Measurements from ENCODE around the gene FLYWCH1. TPM values are rescaled to one million over a fixed set of nuclear protein-coding genes. Genes with fewer than 3 reads are reported as not detected.

FLYWCH1 gene
- total and polyA plus RNA-seq, 9 of the 15 experiments (the other 6 are each of a cell fraction or from before 2014, with no cell fraction given), result 0.18 to 33.6 (median 11.3) TPM

DNA sequence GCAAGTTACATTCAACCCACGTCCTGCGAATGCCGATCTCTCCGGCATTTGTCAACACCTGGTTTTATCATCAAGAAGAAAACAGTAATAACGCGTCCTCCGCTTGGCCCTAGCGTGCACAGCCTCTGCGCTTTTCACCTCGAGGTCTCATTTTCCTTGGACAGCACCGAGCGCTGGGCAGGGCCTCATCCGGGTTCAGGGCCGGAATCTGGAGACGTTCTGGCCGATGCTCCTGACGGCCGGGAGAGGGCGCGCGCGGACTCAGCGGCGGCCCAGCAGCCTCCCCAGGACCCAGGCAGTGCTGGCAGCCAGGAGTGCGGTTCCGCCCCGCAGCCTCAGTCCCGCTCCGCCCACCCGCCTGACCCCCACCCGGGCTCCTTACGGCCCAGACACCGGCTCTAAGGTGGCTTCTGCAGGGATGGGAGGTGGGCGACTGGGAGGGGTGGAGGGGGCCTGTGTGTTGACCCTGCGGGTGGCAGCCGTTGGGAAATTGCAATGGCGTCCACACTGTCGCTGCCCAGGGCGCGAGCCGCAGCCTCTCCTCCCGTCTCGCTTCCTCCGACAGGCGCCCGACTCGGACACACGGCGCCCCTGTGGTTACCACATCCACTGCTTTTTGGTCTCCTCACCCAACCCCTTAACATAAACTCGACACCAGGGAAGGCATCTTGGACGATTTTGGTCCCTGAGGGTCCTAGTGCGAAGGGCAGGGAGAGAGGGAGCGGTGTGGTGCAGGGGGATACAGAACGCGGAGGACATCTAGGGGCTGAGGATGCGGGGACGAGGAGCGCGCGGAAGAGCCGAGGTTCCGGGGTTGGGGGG lies 7.4 kb upstream of the FLYWCH1 start (continued):
- TF ChIP-seq ZNF184 (CRISPR knock-in tag; IDR thresholded peaks at IDR 0.05), result no peak
- TF ChIP-seq NFE2L1 (tag; IDR thresholded peaks at IDR 0.05; ENCODE audit: borderline replicate concordance, low read depth), result no peak
- no peak for TF ChIP-seq RBM15 (IDR thresholded peaks at IDR 0.05; ENCODE audit: insufficient read depth, low read length)
- TF ChIP-seq RHOXF2B (CRISPR knock-in tag; conservative IDR thresholded peaks at IDR 0.05), result no peak
- TF ChIP-seq TAF1 (IDR thresholded peaks at IDR 0.05; ENCODE audit: control insufficient read depth, extremely low read depth, insufficient read depth, low read length, severe bottlenecking), result peak; percentile 41
- TF ChIP-seq, protein P1, sequence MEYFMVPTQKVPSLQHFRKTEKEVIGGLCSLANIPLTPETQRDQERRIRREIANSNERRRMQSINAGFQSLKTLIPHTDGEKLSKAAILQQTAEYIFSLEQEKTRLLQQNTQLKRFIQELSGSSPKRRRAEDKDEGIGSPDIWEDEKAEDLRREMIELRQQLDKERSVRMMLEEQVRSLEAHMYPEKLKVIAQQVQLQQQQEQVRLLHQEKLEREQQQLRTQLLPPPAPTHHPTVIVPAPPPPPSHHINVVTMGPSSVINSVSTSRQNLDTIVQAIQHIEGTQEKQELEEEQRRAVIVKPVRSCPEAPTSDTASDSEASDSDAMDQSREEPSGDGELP (CRISPR knock-in tag; IDR thresholded peaks at IDR 0.05; ENCODE audit: borderline replicate concordance), result peak; percentile 84
- TF ChIP-seq, protein P2, sequence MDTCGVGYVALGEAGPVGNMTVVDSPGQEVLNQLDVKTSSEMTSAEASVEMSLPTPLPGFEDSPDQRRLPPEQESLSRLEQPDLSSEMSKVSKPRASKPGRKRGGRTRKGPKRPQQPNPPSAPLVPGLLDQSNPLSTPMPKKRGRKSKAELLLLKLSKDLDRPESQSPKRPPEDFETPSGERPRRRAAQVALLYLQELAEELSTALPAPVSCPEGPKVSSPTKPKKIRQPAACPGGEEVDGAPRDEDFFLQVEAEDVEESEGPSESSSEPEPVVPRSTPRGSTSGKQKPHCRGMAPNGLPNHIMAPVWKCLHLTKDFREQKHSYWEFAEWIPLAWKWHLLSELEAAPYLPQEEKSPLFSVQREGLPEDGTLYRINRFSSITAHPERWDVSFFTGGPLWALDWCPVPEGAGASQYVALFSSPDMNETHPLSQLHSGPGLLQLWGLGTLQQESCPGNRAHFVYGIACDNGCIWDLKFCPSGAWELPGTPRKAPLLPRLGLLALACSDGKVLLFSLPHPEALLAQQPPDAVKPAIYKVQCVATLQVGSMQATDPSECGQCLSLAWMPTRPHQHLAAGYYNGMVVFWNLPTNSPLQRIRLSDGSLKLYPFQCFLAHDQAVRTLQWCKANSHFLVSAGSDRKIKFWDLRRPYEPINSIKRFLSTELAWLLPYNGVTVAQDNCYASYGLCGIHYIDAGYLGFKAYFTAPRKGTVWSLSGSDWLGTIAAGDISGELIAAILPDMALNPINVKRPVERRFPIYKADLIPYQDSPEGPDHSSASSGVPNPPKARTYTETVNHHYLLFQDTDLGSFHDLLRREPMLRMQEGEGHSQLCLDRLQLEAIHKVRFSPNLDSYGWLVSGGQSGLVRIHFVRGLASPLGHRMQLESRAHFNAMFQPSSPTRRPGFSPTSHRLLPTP (IDR thresholded peaks at IDR 0.05; ENCODE audit: borderline replicate concordance, extremely low read depth, insufficient read length), result no peak
- no peak for TF ChIP-seq PTBP1 (IDR thresholded peaks at IDR 0.05; ENCODE audit: low read depth, low read length)
- TF ChIP-seq CREB1 (IDR thresholded peaks at IDR 0.05), result 0 out of 2 replicates have a peak, but pooled peaks have one; percentile 6
- TF ChIP-seq CREB1 (CRISPR knock-in tag; IDR thresholded peaks at IDR 0.05), result peak; percentile 70
- TF ChIP-seq, protein P3, sequence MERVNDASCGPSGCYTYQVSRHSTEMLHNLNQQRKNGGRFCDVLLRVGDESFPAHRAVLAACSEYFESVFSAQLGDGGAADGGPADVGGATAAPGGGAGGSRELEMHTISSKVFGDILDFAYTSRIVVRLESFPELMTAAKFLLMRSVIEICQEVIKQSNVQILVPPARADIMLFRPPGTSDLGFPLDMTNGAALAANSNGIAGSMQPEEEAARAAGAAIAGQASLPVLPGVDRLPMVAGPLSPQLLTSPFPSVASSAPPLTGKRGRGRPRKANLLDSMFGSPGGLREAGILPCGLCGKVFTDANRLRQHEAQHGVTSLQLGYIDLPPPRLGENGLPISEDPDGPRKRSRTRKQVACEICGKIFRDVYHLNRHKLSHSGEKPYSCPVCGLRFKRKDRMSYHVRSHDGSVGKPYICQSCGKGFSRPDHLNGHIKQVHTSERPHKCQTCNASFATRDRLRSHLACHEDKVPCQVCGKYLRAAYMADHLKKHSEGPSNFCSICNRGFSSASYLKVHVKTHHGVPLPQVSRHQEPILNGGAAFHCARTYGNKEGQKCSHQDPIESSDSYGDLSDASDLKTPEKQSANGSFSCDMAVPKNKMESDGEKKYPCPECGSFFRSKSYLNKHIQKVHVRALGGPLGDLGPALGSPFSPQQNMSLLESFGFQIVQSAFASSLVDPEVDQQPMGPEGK (CRISPR knock-in tag; IDR thresholded peaks at IDR 0.05; ENCODE audit: borderline replicate concordance), result no peak
- TF ChIP-seq ATF7 (IDR thresholded peaks at IDR 0.05), result peak; percentile 31; the same call in 1 of the 2 replicates
- TF ChIP-seq ETV1 (tag; conservative IDR thresholded peaks at IDR 0.05; ENCODE audit: low read depth), result 0 out of 2 replicates have a peak, but pooled peaks have one; percentile 35
- no peak for TF ChIP-seq ZNF780A (CRISPR knock-in tag; IDR thresholded peaks at IDR 0.05)
- TF ChIP-seq, protein P4, sequence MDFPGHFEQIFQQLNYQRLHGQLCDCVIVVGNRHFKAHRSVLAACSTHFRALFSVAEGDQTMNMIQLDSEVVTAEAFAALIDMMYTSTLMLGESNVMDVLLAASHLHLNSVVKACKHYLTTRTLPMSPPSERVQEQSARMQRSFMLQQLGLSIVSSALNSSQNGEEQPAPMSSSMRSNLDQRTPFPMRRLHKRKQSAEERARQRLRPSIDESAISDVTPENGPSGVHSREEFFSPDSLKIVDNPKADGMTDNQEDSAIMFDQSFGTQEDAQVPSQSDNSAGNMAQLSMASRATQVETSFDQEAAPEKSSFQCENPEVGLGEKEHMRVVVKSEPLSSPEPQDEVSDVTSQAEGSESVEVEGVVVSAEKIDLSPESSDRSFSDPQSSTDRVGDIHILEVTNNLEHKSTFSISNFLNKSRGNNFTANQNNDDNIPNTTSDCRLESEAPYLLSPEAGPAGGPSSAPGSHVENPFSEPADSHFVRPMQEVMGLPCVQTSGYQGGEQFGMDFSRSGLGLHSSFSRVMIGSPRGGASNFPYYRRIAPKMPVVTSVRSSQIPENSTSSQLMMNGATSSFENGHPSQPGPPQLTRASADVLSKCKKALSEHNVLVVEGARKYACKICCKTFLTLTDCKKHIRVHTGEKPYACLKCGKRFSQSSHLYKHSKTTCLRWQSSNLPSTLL (IDR thresholded peaks at IDR 0.05), result no peak
- no peak for TF ChIP-seq TCFL5 (CRISPR knock-in tag; conservative IDR thresholded peaks at IDR 0.05)
- 0 out of 2 replicates have a peak, but pooled peaks have one; percentile 50 for TF ChIP-seq ETV5 (CRISPR knock-in tag; IDR thresholded peaks at IDR 0.05; ENCODE audit: low read depth)
- no peak; the same call in 1 of the 2 replicates for TF ChIP-seq ZNF263 (CRISPR knock-in tag; IDR thresholded peaks at IDR 0.05; ENCODE audit: borderline replicate concordance)

Measured in K562 (cell line).